Umbilical cord (tissue), 2 donors: ENCODE results near the gene PAPOLB. TPM values are rescaled to one million over a fixed set of nuclear protein-coding genes. Genes with fewer than 3 reads are reported as not detected.
"Not testable (repeated sequence)": the region's sequence is repeated elsewhere in the genome, so short reads cannot be mapped to it uniquely, and the experiment has no call there.

Experiments used
- DNase-seq: peaks from one replicate; pipeline ENCODE4 v3.0.0-alpha.2; 2015; ENCODE audit warnings: low spot score
- total RNA-seq: library from RNA; depleted of rRNA; stranded (reverse); fragments of >200 nt; gene quantifications from one replicate; pipeline ENCODE4 v1.2.3, GENCODE V29; 2014; ENCODE audit warnings: low replicate concordance; ENCODE audit not compliant: insufficient read depth

Gene PAPOLB
- 1.9 TPM for total RNA-seq

GRCh38 chr7:4861673-4862072 is at the start of gene PAPOLB:
PAPOLB (minus strand) TSS chr7:4862030; CDS start chr7:4861810, 220 bp downstream.
- no peak for DNase-seq

- DNase-seq, result no peak
Measured at GRCh38 chr7:4911111-4911828, 49.4 kb upstream of the PAPOLB start.

GRCh38 chr7:4906682-4907081 is 44.9 kb upstream of the PAPOLB start:
- DNase-seq, result no peak

- no peak for DNase-seq
Measured at GRCh38 chr7:4905171-4905570, 43.3 kb upstream of the PAPOLB start.

- no peak for DNase-seq
Measured at GRCh38 chr7:4904346-4904745, 42.5 kb upstream of the PAPOLB start.

- DNase-seq, result no peak
Measured at GRCh38 chr7:4895766-4896165, 33.9 kb upstream of the PAPOLB start.

GRCh38 chr7:4894482-4894881 is 32.7 kb upstream of the PAPOLB start:
- DNase-seq, result no peak

- DNase-seq, result no peak
Measured at GRCh38 chr7:4893929-4894475, 32.2 kb upstream of the PAPOLB start.

GRCh38 chr7:4893188-4893587 is 31.4 kb upstream of the PAPOLB start:
- not testable (repeated sequence) for DNase-seq

- DNase-seq, result not testable (repeated sequence)
Measured at GRCh38 chr7:4891522-4891921, 29.7 kb upstream of the PAPOLB start.

- DNase-seq, result no peak
Measured at GRCh38 chr7:4889682-4890081, 27.9 kb upstream of the PAPOLB start.

GRCh38 chr7:4888161-4888560 is 26.3 kb upstream of the PAPOLB start:
- DNase-seq, result no peak

- DNase-seq, result no peak
Measured at GRCh38 chr7:4886671-4887070, 24.8 kb upstream of the PAPOLB start.

GRCh38 chr7:4885317-4885807 is 23.5 kb upstream of the PAPOLB start:
- no peak for DNase-seq

- no peak for DNase-seq
Measured at GRCh38 chr7:4884164-4884563, 22.3 kb upstream of the PAPOLB start.

GRCh38 chr7:4883372-4884144 is 21.7 kb upstream of the PAPOLB start, which contains the start of gene RADIL:
RADIL (minus strand) TSS chr7:4883716; CDS start chr7:4878139, 5,577 bp downstream.
- peak; percentile 83 for DNase-seq

- DNase-seq, result no peak
Measured at GRCh38 chr7:4883033-4883371, 21.2 kb upstream of the PAPOLB start.

GRCh38 chr7:4882169-4883032 is 20.6 kb upstream of the PAPOLB start:
- DNase-seq, result peak; percentile 90

- DNase-seq, result no peak
Measured at GRCh38 chr7:4880218-4880617, 18.4 kb upstream of the PAPOLB start.

- DNase-seq, result no peak
Measured at GRCh38 chr7:4879396-4880081, 17.7 kb upstream of the PAPOLB start.
